Activated B cell treated with CpG ODN at 0.5 μM for 24 hours (primary cell): Measurements from ENCODE around the gene WNK1. TPM values are rescaled to one million over a fixed set of nuclear protein-coding genes. Genes with fewer than 3 reads are reported as not detected.

Experiments used
- ATAC-seq: fragments of 200-7000 bp; cut with Tn5 transposase; one replicate; pipeline ENCODE4 v1.10.0; 2021; ENCODE audit warnings: low read depth, mild to moderate bottlenecking, moderate library complexity
- CTCF ChIA-PET: fragments of 350-600 bp; sonication (Branson Sonifier 250); formaldehyde crosslinking; loops from one replicate; lab custom pipeline; 2021; ENCODE audit warnings: antibody characterized with exemption; lab: Charles Lee
- POLR2A ChIA-PET: fragments of 350-600 bp; sonication (Branson Sonifier 250); formaldehyde crosslinking; loops from one replicate; lab custom pipeline; 2021; ENCODE audit warnings: antibody characterized with exemption; lab: Charles Lee
- DNase-seq: peaks from one replicate; pipeline ENCODE4 v3.0.0; 2022
- H3K27ac Mint-ChIP-seq: one replicate; pipeline ENCODE4 v1.8.0; 2020; ENCODE audit warnings: mixed read lengths
- H3K27me3 Mint-ChIP-seq: one replicate; pipeline ENCODE4 v1.8.0; 2021; ENCODE audit warnings: mixed read lengths
- H3K36me3 Mint-ChIP-seq: one replicate; pipeline ENCODE4 v1.8.0; 2021; ENCODE audit warnings: low read depth, mixed read lengths
- H3K4me1 Mint-ChIP-seq: one replicate; pipeline ENCODE4 v1.8.0; 2021; ENCODE audit warnings: mixed read lengths
- H3K4me3 Mint-ChIP-seq: one replicate; pipeline ENCODE4 v1.8.0; 2020; ENCODE audit warnings: mild to moderate bottlenecking, mixed read lengths
- H3K9me3 Mint-ChIP-seq: one replicate; pipeline ENCODE4 v1.8.0; 2020; ENCODE audit warnings: mixed read lengths
- CTCF ChIP-seq: fragments of 200-600 bp; IDR thresholded peaks from one replicate; pipeline ENCODE4 v1.8.0; 2022; ENCODE audit warnings: antibody characterized with exemption, mild to moderate bottlenecking
- intact Hi-C: fragments of 100-400 bp; cut with micrococcal nuclease; formaldehyde crosslinking; loops from one replicate; pipeline ENCODE4 v1.15.1; 2024
- total RNA-seq: library from RNA; stranded (reverse); gene quantifications from 2 replicates; pipeline ENCODE4 v1.2.3, GENCODE V29; 2022

Gene WNK1
- total RNA-seq, 1 donor from 2014 or later: 155 TPM

DNA sequence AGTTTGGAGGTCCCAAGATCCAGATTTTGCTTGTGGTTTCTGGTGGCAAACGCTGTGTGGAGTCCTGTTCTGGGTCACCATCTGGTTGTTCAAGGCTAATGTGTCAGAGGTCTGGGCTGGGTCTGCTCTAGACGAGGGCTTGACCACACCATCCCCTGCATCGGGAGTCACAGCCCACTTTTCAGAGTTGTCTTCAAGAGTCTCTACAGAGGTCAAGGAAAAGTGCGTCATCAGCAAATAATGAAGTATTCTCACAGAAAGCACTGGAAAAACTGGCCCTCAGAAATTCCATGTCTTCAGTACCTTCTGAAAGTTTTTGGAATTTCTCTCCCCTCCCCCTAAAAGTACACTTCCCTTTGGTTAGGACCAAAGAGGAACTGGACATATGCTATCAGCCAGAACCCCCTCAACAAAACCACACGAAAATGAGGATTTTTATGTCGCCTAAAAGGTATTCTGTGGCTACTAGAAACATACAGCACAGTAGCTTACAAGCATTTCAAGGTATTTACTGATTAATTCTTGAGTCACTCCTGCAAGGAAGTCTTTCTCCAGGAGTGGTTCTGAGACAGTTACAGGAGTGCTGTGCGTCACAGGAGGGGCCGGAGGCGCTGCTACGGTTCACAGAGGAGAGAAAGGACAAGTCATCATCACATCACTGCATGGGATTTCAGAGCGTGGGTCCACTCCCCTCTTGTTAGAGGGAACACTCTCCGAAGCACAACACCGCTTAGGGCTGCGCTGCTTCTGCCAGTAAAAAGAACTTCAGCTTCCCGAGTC lies 161.7 kb downstream of the WNK1 start:
- TF ChIP-seq CTCF: no peak
- Mint-ChIP-seq H3K27ac (peak overlapping the region; percentile 12), H3K4me1 (peaks cover 25% of the 10 kb centered on the region), H3K36me3 (peaks cover 87% of the 10 kb centered on the region), H3K27me3 (no peaks in the 10 kb centered on the region), H3K4me3 (no peak overlapping the region), H3K9me3 (no peaks in the 10 kb centered on the region)
- no peak for DNase-seq
- intact Hi-C loops: loop anchor here (10.0 kb wide), 1 partner anchor 181 kb away; no protein-coding TSS in a partner anchor
- POLR2A ChIA-PET: no interaction called here
- no peak for ATAC-seq
- CTCF ChIA-PET: interaction anchor here (0.9 to 2.3 kb wide), 3 partner anchors 35 to 204 kb away, joined by 3 to 5 read pairs (median 3); partner anchors contain the start of gene RAD52

DNA sequence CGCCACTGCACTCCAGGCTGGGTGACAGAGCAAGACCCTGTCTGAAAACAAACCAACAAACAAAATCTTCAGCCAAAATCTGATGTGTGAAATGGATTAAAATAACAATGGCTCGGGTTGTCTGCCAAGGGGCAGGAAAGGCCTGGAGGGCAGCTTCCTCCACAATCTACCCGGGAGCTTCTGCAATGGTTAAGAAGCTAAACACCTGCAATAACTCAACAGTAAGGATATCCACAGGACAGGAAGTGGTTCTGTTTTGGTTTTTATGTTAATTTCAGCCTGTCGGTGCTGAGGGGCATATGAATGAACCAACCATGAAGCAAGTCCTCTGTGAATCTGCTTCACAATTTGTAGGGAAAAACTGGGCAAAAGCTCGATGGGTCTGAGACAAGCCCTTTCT lies 162.7 kb downstream of the WNK1 start:
- Mint-ChIP-seq H3K9me3 (no peaks in the 10 kb centered on the region), H3K27ac (no peak overlapping the region), H3K4me3 (no peak overlapping the region), H3K36me3 (peaks cover 81% of the 10 kb centered on the region), H3K4me1 (peaks cover 22% of the 10 kb centered on the region), H3K27me3 (no peaks in the 10 kb centered on the region)
- ChIA-PET POLR2A (interaction anchor here (0.6 kb wide), 1 partner anchor 20 kb away, joined by 6 read pairs; no protein-coding TSS in a partner anchor), CTCF (interaction anchor here (0.9 to 1.2 kb wide), 2 partner anchors 34 to 178 kb away, joined by 3 read pairs; partner anchors contain the start of gene RAD52)
- DNase-seq: no peak
- intact Hi-C loops: loop anchor here (10.0 kb wide), 1 partner anchor 180 kb away; no protein-coding TSS in a partner anchor
- no peak for ATAC-seq
- TF ChIP-seq CTCF: no peak

GRCh38 chr12:916240-916639 lies 163.9 kb downstream of the WNK1 start:
- H3K4me3 Mint-ChIP-seq: peak overlapping the region; percentile 77
- H3K27ac Mint-ChIP-seq: peak overlapping the region; percentile 85
- ChIA-PET CTCF (interaction anchor here (0.8 kb wide), 1 partner anchor 33 kb away, joined by 3 read pairs; the partner anchor contains the start of gene RAD52), POLR2A (no interaction called here)
- H3K4me1 Mint-ChIP-seq: peaks cover 22% of the 10 kb centered on the region
- H3K27me3 Mint-ChIP-seq: no peaks in the 10 kb centered on the region
- intact Hi-C loops: loop anchor here (10.0 kb wide), 1 partner anchor 179 kb away; no protein-coding TSS in a partner anchor
- peaks cover 81% of the 10 kb centered on the region for H3K36me3 Mint-ChIP-seq
- DNase-seq: peak; percentile 18
- no peaks in the 10 kb centered on the region for H3K9me3 Mint-ChIP-seq
- no peak for TF ChIP-seq CTCF
- ATAC-seq: peak; percentile 72

GRCh38 chr12:916712-917445 lies 164.5 kb downstream of the WNK1 start:
- ATAC-seq (no peak), DNase-seq (no peak)
- Mint-ChIP-seq H3K27ac (peak overlapping the region; percentile 85), H3K36me3 (peaks cover 78% of the 10 kb centered on the region), H3K9me3 (no peaks in the 10 kb centered on the region), H3K4me1 (peaks cover 20% of the 10 kb centered on the region), H3K27me3 (no peaks in the 10 kb centered on the region), H3K4me3 (no peak overlapping the region)
- no peak for TF ChIP-seq CTCF
- ChIA-PET CTCF (interaction anchor here (0.8 kb wide), 1 partner anchor 33 kb away, joined by 3 read pairs; the partner anchor contains the start of gene RAD52), POLR2A (no interaction called here)
- intact Hi-C loops: loop anchor here (10.0 kb wide), 1 partner anchor 178 kb away; no protein-coding TSS in a partner anchor
